Mesenchymal stem cell (in vitro differentiated cells and primary cell): ENCODE data around the gene HSPBAP1.

Experiments used
- DNase-seq: peaks from one replicate; pipeline ENCODE4 v3.0.0-alpha.2; 2013
- H2AFZ ChIP-seq: one replicate; pipeline ENCODE4 v1.6.1; 2013; ENCODE audit warnings: low read depth, mild to moderate bottlenecking, control low read depth, inconsistent platforms, low read length, moderate library complexity
- H2AK5ac ChIP-seq: 2 replicates; pipeline ENCODE4 v1.6.1; 2013; ENCODE audit warnings: low read length, moderate library complexity, mild to moderate bottlenecking, inconsistent platforms; ENCODE audit not compliant: severe bottlenecking
- H2BK120ac ChIP-seq: one replicate; pipeline ENCODE4 v1.6.1; 2013; ENCODE audit warnings: low read depth, mild to moderate bottlenecking, inconsistent platforms, low read length, moderate library complexity
- H2BK12ac ChIP-seq, 2 experiments: one replicate each; pipeline ENCODE4 v1.6.1; 2013; ENCODE audit warnings: inconsistent platforms in 2 of 2, low read length in 2 of 2, mild to moderate bottlenecking in 2 of 2, moderate library complexity in 2 of 2, control low read depth in 1 of 2
- H2BK15ac ChIP-seq: one replicate; pipeline ENCODE4 v1.6.1; 2013; ENCODE audit warnings: mild to moderate bottlenecking, low read depth, inconsistent platforms; ENCODE audit not compliant: poor library complexity, severe bottlenecking
- H2BK5ac ChIP-seq: 2 replicates; pipeline ENCODE4 v1.6.1; 2013; ENCODE audit warnings: low read depth, mild to moderate bottlenecking, low read length, control low read depth, inconsistent platforms; ENCODE audit not compliant: poor library complexity, severe bottlenecking
- H3K14ac ChIP-seq, 2 experiments: one replicate each; pipeline ENCODE4 v1.6.1; 2013; ENCODE audit warnings: inconsistent platforms in 2 of 2, low read length in 2 of 2, control low read depth in 1 of 2, mild to moderate bottlenecking in 1 of 2, moderate library complexity in 1 of 2
- H3K18ac ChIP-seq, 2 experiments: one replicate each; pipeline ENCODE4 v1.6.1; 2013; ENCODE audit warnings: inconsistent platforms in 2 of 2, low read length in 2 of 2, control low read depth in 1 of 2, low read depth in 1 of 2, mild to moderate bottlenecking in 1 of 2
- H3K23ac ChIP-seq, 2 experiments: one replicate each; pipeline ENCODE4 v1.6.1; 2013; ENCODE audit warnings: inconsistent platforms in 2 of 2, low read length in 2 of 2, mild to moderate bottlenecking in 2 of 2, moderate library complexity in 2 of 2, control low read depth in 1 of 2
- H3K27ac ChIP-seq: 2 replicates; pipeline ENCODE4 v1.5.1; 2013; ENCODE audit warnings: mild to moderate bottlenecking, moderate library complexity, low read length, control low read depth, inconsistent platforms; ENCODE audit not compliant: poor library complexity, severe bottlenecking
- H3K27me3 ChIP-seq, 2 experiments: 2 replicates each; pipeline versions ENCODE4 v1.6.1 to v1.7.0; 2013; ENCODE audit warnings: low read length in 2 of 2, mild to moderate bottlenecking in 2 of 2, moderate library complexity in 2 of 2, control low read depth in 1 of 2, inconsistent platforms in 1 of 2; ENCODE audit not compliant: control insufficient read depth in 1 of 2, insufficient read depth in 1 of 2
- H3K36me3 ChIP-seq, 2 experiments: 2 replicates each; pipeline versions ENCODE4 v1.6.1 to v1.7.0; 2013; ENCODE audit warnings: low read length in 2 of 2, control low read depth in 1 of 2, inconsistent platforms in 1 of 2, low read depth in 1 of 2, mild to moderate bottlenecking in 1 of 2; ENCODE audit not compliant: insufficient read depth in 2 of 2, control insufficient read depth in 1 of 2
- H3K4ac ChIP-seq, 2 experiments: one replicate each; pipeline ENCODE4 v1.6.1; 2013; ENCODE audit warnings: inconsistent platforms in 2 of 2, low read length in 2 of 2, mild to moderate bottlenecking in 2 of 2, moderate library complexity in 2 of 2, control low read depth in 1 of 2, low read depth in 1 of 2
- H3K4me1 ChIP-seq: 2 replicates; pipeline ENCODE4 v1.6.1; 2013; ENCODE audit warnings: low read depth, low read length, control low read depth; ENCODE audit not compliant: control insufficient read depth, insufficient read depth
- H3K4me2 ChIP-seq: 2 replicates; pipeline ENCODE4 v1.6.1; 2013; ENCODE audit warnings: low read length, mild to moderate bottlenecking, inconsistent platforms; ENCODE audit not compliant: poor library complexity, severe bottlenecking
- H3K4me3 ChIP-seq, 2 experiments: 2 replicates each; pipeline versions ENCODE4 v1.5.1 to v1.7.0; 2013; ENCODE audit warnings: low read length in 2 of 2, mild to moderate bottlenecking in 2 of 2, control low read depth in 1 of 2, low read depth in 1 of 2; ENCODE audit not compliant: insufficient read depth in 1 of 2
- H3K79me1 ChIP-seq: replicated peaks from 2 replicates; pipeline ENCODE4 v1.6.1; 2013; ENCODE audit warnings: mild to moderate bottlenecking, control low read depth, low read length, inconsistent platforms; ENCODE audit not compliant: poor library complexity, severe bottlenecking
- H3K9ac ChIP-seq: 2 replicates; pipeline ENCODE4 v1.7.0; 2013; ENCODE audit warnings: mild to moderate bottlenecking, low read length, moderate library complexity
- H3K9me3 ChIP-seq: 2 replicates; pipeline ENCODE4 v1.7.0; 2013; ENCODE audit warnings: mild to moderate bottlenecking, low read length; ENCODE audit not compliant: control insufficient read depth
- H4K8ac ChIP-seq: one replicate; pipeline ENCODE4 v1.6.1; 2013; ENCODE audit warnings: inconsistent platforms, mild to moderate bottlenecking, low read length, moderate library complexity
- H4K91ac ChIP-seq: one replicate; pipeline ENCODE4 v1.6.1; 2013; ENCODE audit warnings: mild to moderate bottlenecking, low read length, inconsistent platforms
- WGBS: methylation state at CpG from one replicate; pipeline ENCODE4 v1.1.7; 2013; ENCODE audit warnings: mixed read lengths; 5-methylcytosine and 5-hydroxymethylcytosine counted together

The HSPBAP1 gene

DNA sequence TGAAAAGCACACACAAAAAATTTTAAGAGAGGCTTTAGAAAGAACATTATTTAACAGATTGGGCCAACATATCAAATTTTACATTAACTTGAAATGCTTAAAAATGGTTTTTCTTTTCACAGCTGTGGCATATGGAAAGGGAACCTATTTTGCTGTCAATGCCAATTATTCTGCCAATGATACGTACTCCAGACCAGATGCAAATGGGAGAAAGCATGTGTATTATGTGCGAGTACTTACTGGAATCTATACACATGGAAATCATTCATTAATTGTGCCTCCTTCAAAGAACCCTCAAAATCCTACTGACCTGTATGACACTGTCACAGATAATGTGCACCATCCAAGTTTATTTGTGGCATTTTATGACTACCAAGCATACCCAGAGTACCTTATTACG, 65.4 kb downstream of the HSPBAP1 start:
- Histone ChIP-seq H4K91ac (no peak overlapping the region), H2AFZ (no peak overlapping the region), H3K23ac (no peak overlapping the region), H2AK5ac (no peak overlapping the region), H2BK15ac (no peak overlapping the region), H2BK5ac (no peak overlapping the region), H3K14ac (no peak overlapping the region), H2BK120ac (no peak overlapping the region), H3K79me1 (no peaks in the 10 kb centered on the region), H2BK12ac (no peak overlapping the region), H3K36me3 (peaks cover 7 to 35% of the 10 kb centered on the region in 2 experiments), H3K4me3 (no peak overlapping the region), H3K4me2 (no peak overlapping the region), H3K27me3 (no peaks in the 10 kb centered on the region), H3K9ac (no peak overlapping the region), H3K18ac (no peak overlapping the region), H3K4ac (no peak overlapping the region), H3K9me3 (no peaks in the 10 kb centered on the region), H3K27ac (no peak overlapping the region), H4K8ac (no peak overlapping the region), H3K4me1 (no peaks in the 10 kb centered on the region)
- DNase-seq, result no peak
- WGBS, result 97% methylated on average over 2 of the region's 3 CpGs

DNA sequence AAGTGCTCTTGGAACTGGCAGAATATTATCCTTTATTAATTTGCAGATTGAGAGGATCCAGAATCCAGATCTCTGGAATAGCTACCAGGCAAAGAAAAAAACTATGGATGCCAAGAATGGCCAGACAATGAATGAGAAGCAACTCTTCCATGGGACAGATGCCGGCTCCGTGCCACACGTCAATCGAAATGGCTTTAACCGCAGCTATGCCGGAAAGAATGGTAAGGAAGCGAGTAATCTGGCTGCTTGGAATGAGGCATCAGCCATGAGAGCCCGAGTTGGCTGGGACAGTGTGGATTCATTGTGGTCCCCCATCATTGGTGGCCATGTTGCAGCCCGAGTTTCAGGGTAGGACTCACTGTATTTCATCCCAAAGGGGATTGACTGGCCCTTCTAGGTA, 65.9 kb downstream of the HSPBAP1 start:
- Histone ChIP-seq H3K14ac (no peak overlapping the region), H3K23ac (no peak overlapping the region), H2BK120ac (no peak overlapping the region), H3K27ac (no peak overlapping the region), H2AK5ac (no peak overlapping the region), H4K8ac (no peak overlapping the region), H3K36me3 (peaks cover 7 to 35% of the 10 kb centered on the region in 2 experiments), H3K4me1 (no peaks in the 10 kb centered on the region), H3K9me3 (no peaks in the 10 kb centered on the region), H3K18ac (no peak overlapping the region), H2AFZ (no peak overlapping the region), H4K91ac (no peak overlapping the region), H3K4ac (no peak overlapping the region), H2BK12ac (no peak overlapping the region), H2BK5ac (no peak overlapping the region), H2BK15ac (no peak overlapping the region), H3K9ac (no peak overlapping the region), H3K4me2 (no peak overlapping the region), H3K79me1 (no peaks in the 10 kb centered on the region), H3K27me3 (no peaks in the 10 kb centered on the region), H3K4me3 (no peak overlapping the region)
- 99% methylated on average over 8 of the region's 9 CpGs for WGBS
- no peak for DNase-seq

DNA sequence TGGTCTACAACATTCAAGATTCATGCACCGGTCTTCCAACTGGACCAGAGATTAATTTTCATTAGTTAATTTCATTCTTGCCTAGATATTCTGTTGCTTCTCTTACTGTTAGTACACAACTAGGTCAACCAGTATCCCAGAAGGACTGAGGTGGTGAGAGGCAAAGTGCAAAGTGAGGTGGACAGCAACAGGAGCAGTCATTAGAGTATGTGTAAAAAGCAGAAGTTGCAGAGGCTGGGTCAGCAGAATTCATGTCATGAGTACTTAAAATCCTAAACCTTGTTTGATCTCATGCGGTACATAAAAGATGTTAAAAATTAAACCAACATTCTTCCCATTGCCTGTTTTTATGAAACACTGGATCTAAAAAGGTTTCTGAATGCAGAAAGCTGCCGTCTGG, 66.3 kb downstream of the HSPBAP1 start:
- H2AK5ac ChIP-seq, result no peak overlapping the region
- no peak overlapping the region for H3K4me3 ChIP-seq
- H3K4me2 ChIP-seq, result no peak overlapping the region
- H2BK5ac ChIP-seq, result no peak overlapping the region
- no peak overlapping the region for H3K18ac ChIP-seq
- no peak overlapping the region for H3K9ac ChIP-seq
- no peaks in the 10 kb centered on the region for H3K79me1 ChIP-seq
- H3K4ac ChIP-seq, result no peak overlapping the region
- H3K27me3 ChIP-seq, result no peaks in the 10 kb centered on the region
- H3K23ac ChIP-seq, result no peak overlapping the region
- no peak overlapping the region for H3K14ac ChIP-seq
- peaks cover 7 to 40% of the 10 kb centered on the region in 2 experiments for H3K36me3 ChIP-seq
- H4K91ac ChIP-seq, result no peak overlapping the region
- DNase-seq, result no peak
- H3K4me1 ChIP-seq, result no peaks in the 10 kb centered on the region
- H2BK15ac ChIP-seq, result no peak overlapping the region
- no peaks in the 10 kb centered on the region for H3K9me3 ChIP-seq
- no peak overlapping the region for H2AFZ ChIP-seq
- H2BK12ac ChIP-seq, result no peak overlapping the region
- H2BK120ac ChIP-seq, result no peak overlapping the region
- WGBS, result 98% methylated on average over 2 of the region's 3 CpGs
- no peak overlapping the region for H4K8ac ChIP-seq
- no peak overlapping the region for H3K27ac ChIP-seq

DNA sequence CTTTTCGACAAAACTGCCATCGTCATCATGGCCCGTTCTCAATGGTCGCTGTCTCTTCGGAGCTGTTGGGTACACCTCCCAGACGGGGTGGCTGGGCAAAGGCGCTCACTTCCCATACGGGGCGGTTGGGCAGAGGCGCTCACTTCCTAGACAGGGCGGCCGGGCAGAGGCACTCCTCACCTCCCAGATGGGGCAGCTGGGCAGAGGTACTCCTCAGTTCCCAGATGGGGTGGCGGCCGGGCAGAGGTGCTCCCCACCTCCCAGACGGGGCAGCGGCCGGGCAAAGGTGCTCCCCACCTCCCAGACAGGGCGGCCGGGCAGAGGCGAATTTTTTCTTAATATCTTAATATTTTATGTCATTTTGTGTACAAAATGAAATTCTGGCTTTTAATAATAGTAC, 68.5 kb downstream of the HSPBAP1 start:
- Histone ChIP-seq H3K79me1 (no peaks in the 10 kb centered on the region), H3K4me3 (no peak overlapping the region), H3K27ac (no peak overlapping the region), H3K4me1 (no peaks in the 10 kb centered on the region), H3K23ac (no peak overlapping the region), H4K91ac (no peak overlapping the region), H3K27me3 (no peaks in the 10 kb centered on the region), H2BK5ac (no peak overlapping the region), H2BK120ac (no peak overlapping the region), H2AFZ (no peak overlapping the region), H2AK5ac (no peak overlapping the region), H3K36me3 (peaks cover 11 to 52% of the 10 kb centered on the region in 2 experiments), H3K14ac (no peak overlapping the region), H2BK15ac (no peak overlapping the region), H3K9me3 (no peaks in the 10 kb centered on the region), H3K4ac (no peak overlapping the region), H3K9ac (no peak overlapping the region), H2BK12ac (no peak overlapping the region), H3K4me2 (no peak overlapping the region), H3K18ac (no peak overlapping the region), H4K8ac (no peak overlapping the region)
- 96% methylated on average over 14 of the region's 20 CpGs for WGBS
- DNase-seq, result no peak
